ENCODE measurements around the gene DTHD1. TPM values are rescaled to one million over a fixed set of nuclear protein-coding genes. Genes with fewer than 3 reads are reported as not detected.

DTHD1 gene
- total RNA-seq, 1 experiment from 2014 or later: not detected

DNA sequence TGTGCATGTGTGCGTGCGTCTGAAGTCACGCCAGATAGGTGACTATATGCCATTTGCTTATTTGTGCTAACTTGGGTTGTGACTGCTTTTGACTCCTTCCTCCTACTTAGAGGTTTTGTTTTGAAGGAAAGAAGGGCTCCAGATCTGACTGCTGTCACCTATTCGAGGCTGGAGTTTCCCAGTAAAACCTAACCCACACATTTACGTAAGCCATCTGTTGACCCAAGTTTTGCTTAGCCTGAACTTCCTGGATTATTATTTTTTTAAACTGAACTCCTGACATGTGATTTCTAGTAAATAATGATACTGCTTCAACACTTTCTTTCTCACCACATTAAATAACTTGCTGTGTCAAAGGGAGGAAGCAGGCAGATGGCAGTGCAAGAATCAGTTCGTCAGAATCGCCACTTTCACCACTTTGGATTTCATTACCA is 41.5 kb downstream of the DTHD1 start:
- H3K4me3 Mint-ChIP-seq (ENCODE audit: unreplicated experiment): no peak overlapping the region
- TF ChIP-seq, protein P1, sequence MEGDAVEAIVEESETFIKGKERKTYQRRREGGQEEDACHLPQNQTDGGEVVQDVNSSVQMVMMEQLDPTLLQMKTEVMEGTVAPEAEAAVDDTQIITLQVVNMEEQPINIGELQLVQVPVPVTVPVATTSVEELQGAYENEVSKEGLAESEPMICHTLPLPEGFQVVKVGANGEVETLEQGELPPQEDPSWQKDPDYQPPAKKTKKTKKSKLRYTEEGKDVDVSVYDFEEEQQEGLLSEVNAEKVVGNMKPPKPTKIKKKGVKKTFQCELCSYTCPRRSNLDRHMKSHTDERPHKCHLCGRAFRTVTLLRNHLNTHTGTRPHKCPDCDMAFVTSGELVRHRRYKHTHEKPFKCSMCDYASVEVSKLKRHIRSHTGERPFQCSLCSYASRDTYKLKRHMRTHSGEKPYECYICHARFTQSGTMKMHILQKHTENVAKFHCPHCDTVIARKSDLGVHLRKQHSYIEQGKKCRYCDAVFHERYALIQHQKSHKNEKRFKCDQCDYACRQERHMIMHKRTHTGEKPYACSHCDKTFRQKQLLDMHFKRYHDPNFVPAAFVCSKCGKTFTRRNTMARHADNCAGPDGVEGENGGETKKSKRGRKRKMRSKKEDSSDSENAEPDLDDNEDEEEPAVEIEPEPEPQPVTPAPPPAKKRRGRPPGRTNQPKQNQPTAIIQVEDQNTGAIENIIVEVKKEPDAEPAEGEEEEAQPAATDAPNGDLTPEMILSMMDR (IDR thresholded peaks at IDR 0.05; ENCODE audit: insufficient read depth in 1 of 2, low read depth in 1 of 2, low read length in 1 of 2, severe bottlenecking in 1 of 2, unreplicated experiment in 1 of 2): no peak
- DNase-seq: no peak
- H3K27me3 ChIP-seq (replicated peaks; ENCODE audit: control insufficient read depth, insufficient read depth, low read length): no peaks in the 10 kb centered on the region
- intact Hi-C loops (cut with micrococcal nuclease; ENCODE audit: unreplicated experiment): no loop called here
- H3K4me1 Mint-ChIP-seq (ENCODE audit: low read depth, unreplicated experiment): no peaks in the 10 kb centered on the region
- H3K27me3 Mint-ChIP-seq (ENCODE audit: insufficient read depth, unreplicated experiment): peaks cover 5% of the 10 kb centered on the region
- POLR2A ChIA-PET: no interaction called here
- CTCF ChIA-PET: no interaction called here
- H3K4me1 ChIP-seq: no peaks in the 10 kb centered on the region
- H3K36me3 ChIP-seq (ENCODE audit: control insufficient read depth, insufficient read depth, low read length): no peaks in the 10 kb centered on the region
- no peaks in the 10 kb centered on the region for H3K9me3 Mint-ChIP-seq (ENCODE audit: unreplicated experiment)
- no peaks in the 10 kb centered on the region for H3K9me3 ChIP-seq
- no peaks in the 10 kb centered on the region for H3K36me3 Mint-ChIP-seq (ENCODE audit: insufficient read depth, unreplicated experiment)
- H3K4me3 ChIP-seq (ENCODE audit: low read depth, low read length): no peak overlapping the region
- H3K27ac Mint-ChIP-seq (ENCODE audit: unreplicated experiment): no peak overlapping the region
- no TSS peak for BruUV-seq (replicated peaks)

DNA sequence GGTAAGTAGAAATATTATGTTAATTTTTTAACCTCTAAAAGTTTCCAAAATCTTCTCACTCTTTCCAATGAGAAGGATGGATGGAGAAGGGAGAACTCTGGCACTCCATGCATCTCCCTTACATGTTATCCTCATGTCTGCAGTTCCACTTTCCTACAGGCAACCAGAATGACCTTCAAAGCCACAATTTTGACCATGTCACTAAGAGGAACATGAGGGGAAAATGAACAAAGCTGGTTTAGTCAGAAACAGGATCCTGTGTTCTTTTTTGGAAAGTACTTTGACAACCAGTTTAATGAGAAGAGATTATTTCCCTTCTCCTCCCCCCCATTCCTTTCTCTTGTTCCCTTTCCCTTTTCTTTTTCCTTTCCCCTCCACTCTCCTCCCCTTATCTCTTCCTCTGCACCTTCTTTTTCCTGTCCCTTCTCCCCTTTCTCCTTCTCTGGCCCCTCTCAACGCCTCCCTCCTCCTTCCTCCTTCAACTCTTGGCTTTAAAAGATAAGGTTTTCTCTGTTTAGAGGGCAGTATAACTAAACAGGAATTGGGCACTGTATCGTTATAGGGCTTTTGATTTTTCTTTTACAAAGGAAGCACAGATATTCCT is 42.5 kb downstream of the DTHD1 start:
- CTCF ChIA-PET: no interaction called here
- H3K27ac Mint-ChIP-seq (ENCODE audit: unreplicated experiment): no peak overlapping the region
- no TSS peak for BruUV-seq (replicated peaks)

DNA sequence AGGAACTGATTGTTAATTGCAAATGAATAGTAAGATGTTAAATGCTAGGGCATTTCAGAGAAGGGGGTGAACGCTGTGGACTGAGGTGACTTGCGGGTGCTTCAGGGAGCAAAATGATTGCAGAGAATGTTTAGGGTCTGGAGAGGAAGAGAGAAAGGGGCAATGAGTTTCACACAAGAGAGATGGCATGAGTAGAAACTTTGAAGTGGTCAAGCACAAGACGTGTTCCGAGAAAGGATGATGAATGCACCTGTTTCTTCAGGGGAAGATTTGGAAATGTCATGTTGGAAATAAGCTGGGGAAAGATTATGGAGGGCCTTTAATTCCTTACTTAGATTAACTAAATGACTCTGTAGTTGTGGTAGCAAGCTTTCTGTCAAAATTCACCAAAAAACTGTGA is 43.4 kb downstream of the DTHD1 start:
- TF ChIP-seq, protein P1 (IDR thresholded peaks at IDR 0.05; ENCODE audit: insufficient read depth in 1 of 2, low read depth in 1 of 2, low read length in 1 of 2, severe bottlenecking in 1 of 2, unreplicated experiment in 1 of 2): no peak
- POLR2A ChIA-PET: no interaction called here
- H3K27me3 Mint-ChIP-seq (ENCODE audit: insufficient read depth, unreplicated experiment): peaks cover 5% of the 10 kb centered on the region
- no peaks in the 10 kb centered on the region for H3K4me1 ChIP-seq
- no peaks in the 10 kb centered on the region for H3K36me3 ChIP-seq (ENCODE audit: control insufficient read depth, insufficient read depth, low read length)
- no peaks in the 10 kb centered on the region for H3K9me3 ChIP-seq
- CTCF ChIA-PET: no interaction called here
- H3K27me3 ChIP-seq (replicated peaks; ENCODE audit: control insufficient read depth, insufficient read depth, low read length): no peaks in the 10 kb centered on the region
- no TSS peak for BruUV-seq (replicated peaks)
- no peak overlapping the region for H3K27ac Mint-ChIP-seq (ENCODE audit: unreplicated experiment)
- DNase-seq: no peak
- H3K36me3 Mint-ChIP-seq (ENCODE audit: insufficient read depth, unreplicated experiment): no peaks in the 10 kb centered on the region
- H3K9me3 Mint-ChIP-seq (ENCODE audit: unreplicated experiment): no peaks in the 10 kb centered on the region
- H3K4me1 Mint-ChIP-seq (ENCODE audit: low read depth, unreplicated experiment): no peaks in the 10 kb centered on the region
- no peak overlapping the region for H3K4me3 ChIP-seq (ENCODE audit: low read depth, low read length)
- H3K4me3 Mint-ChIP-seq (ENCODE audit: unreplicated experiment): no peak overlapping the region
- intact Hi-C loops (cut with micrococcal nuclease; ENCODE audit: unreplicated experiment): no loop called here

More for the DNA sequence above, 42.5 kb downstream of the DTHD1 start:
- POLR2A ChIA-PET: no interaction called here
- no peak overlapping the region for H3K4me3 ChIP-seq (ENCODE audit: low read depth, low read length)
- Mint-ChIP-seq H3K4me3 (ENCODE audit: unreplicated experiment) (no peak overlapping the region), H3K36me3 (ENCODE audit: insufficient read depth, unreplicated experiment) (no peaks in the 10 kb centered on the region), H3K4me1 (ENCODE audit: low read depth, unreplicated experiment) (no peaks in the 10 kb centered on the region), H3K27me3 (ENCODE audit: insufficient read depth, unreplicated experiment) (peaks cover 5% of the 10 kb centered on the region), H3K9me3 (ENCODE audit: unreplicated experiment) (no peaks in the 10 kb centered on the region)
- intact Hi-C loops (cut with micrococcal nuclease; ENCODE audit: unreplicated experiment): no loop called here
- DNase-seq: no peak
- no peaks in the 10 kb centered on the region for H3K9me3 ChIP-seq
- H3K4me1 ChIP-seq: no peaks in the 10 kb centered on the region
- TF ChIP-seq, protein P1 (IDR thresholded peaks at IDR 0.05; ENCODE audit: insufficient read depth in 1 of 2, low read depth in 1 of 2, low read length in 1 of 2, severe bottlenecking in 1 of 2, unreplicated experiment in 1 of 2): no peak
- H3K27me3 ChIP-seq (replicated peaks; ENCODE audit: control insufficient read depth, insufficient read depth, low read length): no peaks in the 10 kb centered on the region
- no peaks in the 10 kb centered on the region for H3K36me3 ChIP-seq (ENCODE audit: control insufficient read depth, insufficient read depth, low read length)

All from Caco-2 (cell line).